Central memory CD8-positive, alpha-beta T cell (primary cell): ENCODE data around the gene LTBP4.

ENCODE experiments used
- ATAC-seq: fragments of 150-1000 bp; cut with Tn5 transposase; replicated peaks from 2 replicates; pipeline ENCODE4 v1.10.0; 2022; ENCODE audit warnings: mild to moderate bottlenecking, moderate FRiP score, moderate number of reproducible peaks; ENCODE audit not compliant: poor library complexity, severe bottlenecking; ENCODE audit errors: extremely low read depth
- DNase-seq, 2 donors: peaks; one replicate each; pipeline ENCODE4 v3.0.0; 2021; ENCODE audit warnings: low spot score in 2 of 2
- H3K27ac Mint-ChIP-seq: one replicate; pipeline ENCODE4 v1.8.0; 2022; ENCODE audit warnings: low read depth, mild to moderate bottlenecking, moderate library complexity, mixed read lengths
- H3K27me3 Mint-ChIP-seq: one replicate; pipeline ENCODE4 v1.8.0; 2022; ENCODE audit warnings: mixed read lengths
- H3K36me3 Mint-ChIP-seq: one replicate; pipeline ENCODE4 v1.8.0; 2022; ENCODE audit warnings: mild to moderate bottlenecking, moderate library complexity, mixed read lengths; ENCODE audit not compliant: insufficient read depth
- H3K4me1 Mint-ChIP-seq: one replicate; pipeline ENCODE4 v1.8.0; 2022; ENCODE audit warnings: mixed read lengths
- H3K4me3 Mint-ChIP-seq: one replicate; pipeline ENCODE4 v1.8.0; 2022; ENCODE audit warnings: mild to moderate bottlenecking, moderate library complexity, mixed read lengths
- H3K9me3 Mint-ChIP-seq: one replicate; pipeline ENCODE4 v1.8.0; 2022; ENCODE audit warnings: mixed read lengths

The LTBP4 gene

DNA sequence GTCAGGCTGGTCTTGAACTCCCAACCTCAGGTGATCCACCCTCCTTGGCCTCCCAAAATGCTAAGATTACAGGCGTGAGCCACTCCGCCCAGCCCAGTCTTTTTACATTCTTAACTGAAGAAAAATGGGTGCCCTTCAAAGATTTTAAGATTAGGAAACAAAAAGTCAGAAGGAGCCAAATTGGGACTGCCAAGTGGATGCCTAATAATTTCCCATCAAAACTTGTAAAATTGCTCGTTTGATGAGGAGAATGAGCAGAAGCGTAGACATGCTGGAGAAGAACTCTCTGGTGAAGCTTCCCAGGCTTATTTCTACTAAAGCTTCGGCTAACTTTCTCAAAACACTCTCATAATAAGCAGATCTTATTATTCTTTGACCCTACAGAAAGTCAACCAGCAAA lies 57.9 kb downstream of the LTBP4 start:
- no peak overlapping the region for H3K27ac Mint-ChIP-seq
- peaks cover 14% of the 10 kb centered on the region for H3K4me1 Mint-ChIP-seq
- peaks cover 10% of the 10 kb centered on the region for H3K27me3 Mint-ChIP-seq
- DNase-seq = no peak
- ATAC-seq = no peak
- H3K9me3 Mint-ChIP-seq = no peaks in the 10 kb centered on the region
- H3K36me3 Mint-ChIP-seq = peaks cover 3% of the 10 kb centered on the region
- H3K4me3 Mint-ChIP-seq = no peak overlapping the region

DNA sequence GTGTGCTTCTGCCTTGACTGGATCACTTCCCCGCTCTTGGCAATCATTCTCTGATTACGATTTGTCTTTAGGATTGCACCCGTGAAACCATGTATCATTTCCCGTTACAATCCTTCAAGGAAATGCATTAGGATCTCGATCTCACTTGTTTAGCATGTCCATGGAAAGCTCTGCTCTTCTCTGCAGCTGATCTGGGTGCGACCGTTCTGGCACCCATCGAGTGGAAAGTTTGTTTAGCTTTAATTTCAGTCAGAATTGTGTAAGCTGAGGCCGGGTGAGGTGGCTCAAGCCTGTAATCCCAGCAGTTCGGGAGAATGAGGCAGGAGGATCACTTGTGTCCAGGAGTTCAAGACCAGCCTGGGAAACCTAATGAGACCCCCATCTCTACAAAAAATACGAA lies 58.4 kb downstream of the LTBP4 start:
- Mint-ChIP-seq H3K4me3 (no peak overlapping the region), H3K27me3 (peaks cover 10% of the 10 kb centered on the region), H3K9me3 (no peaks in the 10 kb centered on the region), H3K27ac (no peak overlapping the region), H3K4me1 (peaks cover 14% of the 10 kb centered on the region), H3K36me3 (peaks cover 3% of the 10 kb centered on the region)
- ATAC-seq (no peak), DNase-seq (no peak)

DNA sequence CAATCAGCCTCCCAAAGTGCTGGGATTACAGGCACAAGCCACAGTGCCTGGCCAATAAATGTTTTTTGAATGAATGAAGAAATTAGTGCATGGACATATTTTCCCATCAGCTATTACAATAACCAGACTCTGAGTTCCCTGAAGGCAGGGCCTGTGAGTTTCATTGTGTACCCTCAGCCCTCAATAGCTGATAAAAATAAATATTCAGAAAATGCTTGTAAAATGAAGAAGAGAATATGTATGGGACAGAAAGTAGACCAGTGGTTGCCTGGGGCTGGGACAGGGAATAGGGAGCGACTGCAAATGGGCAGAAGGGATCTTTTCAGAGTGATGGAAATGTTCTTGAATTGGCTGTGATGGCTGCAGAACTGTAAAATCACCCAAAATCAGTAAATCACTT lies 60.4 kb downstream of the LTBP4 start:
- H3K4me3 Mint-ChIP-seq = no peak overlapping the region
- peaks cover 10% of the 10 kb centered on the region for H3K27me3 Mint-ChIP-seq
- H3K36me3 Mint-ChIP-seq = peaks cover 1% of the 10 kb centered on the region
- H3K4me1 Mint-ChIP-seq = peaks cover 14% of the 10 kb centered on the region
- ATAC-seq = no peak
- H3K9me3 Mint-ChIP-seq = no peaks in the 10 kb centered on the region
- no peak for DNase-seq
- H3K27ac Mint-ChIP-seq = no peak overlapping the region

DNA sequence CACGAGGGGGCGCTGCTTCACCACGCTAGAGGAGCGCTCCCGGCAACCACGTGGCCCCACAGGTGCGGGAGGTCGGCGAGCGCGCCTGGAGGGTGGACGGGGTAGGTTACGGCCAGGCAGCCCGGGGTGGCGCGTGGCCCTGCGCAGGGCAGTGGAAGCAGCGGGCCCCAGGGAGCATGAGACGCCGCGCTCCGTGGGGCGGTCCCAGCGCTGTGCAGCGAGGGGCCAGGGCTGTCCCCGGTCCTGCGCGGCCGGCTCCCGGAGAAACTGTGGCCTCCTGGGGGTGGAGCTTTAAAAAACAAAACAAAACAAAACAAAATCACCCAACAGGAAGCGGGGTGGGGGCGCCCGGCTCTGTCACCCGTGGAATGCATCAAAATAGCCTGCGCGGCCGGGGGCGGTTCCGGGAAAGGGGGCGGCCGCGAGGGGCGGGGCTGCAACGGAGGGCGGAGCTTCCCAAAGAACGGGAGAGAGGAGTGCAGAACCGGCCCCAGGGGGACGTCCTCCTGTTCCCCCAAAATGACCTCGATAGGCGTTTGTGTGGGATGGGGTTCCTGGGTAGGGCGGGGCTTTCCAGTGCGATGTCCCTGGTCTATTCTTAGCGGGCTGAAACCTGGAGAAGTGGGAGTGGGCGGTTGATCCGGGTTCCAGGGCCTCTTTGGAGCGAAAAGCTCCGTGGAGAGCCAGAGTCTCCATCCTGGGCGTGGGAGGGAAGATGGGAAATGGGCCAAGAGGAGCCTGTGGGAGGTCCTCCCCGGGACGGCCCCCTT lies 61.9 kb downstream of the LTBP4 start:
- Mint-ChIP-seq H3K9me3 (no peaks in the 10 kb centered on the region), H3K27me3 (peaks cover 10% of the 10 kb centered on the region), H3K4me3 (peak overlapping the region; percentile 82), H3K36me3 (peaks cover 1% of the 10 kb centered on the region), H3K27ac (peak overlapping the region; percentile 85), H3K4me1 (peaks cover 14% of the 10 kb centered on the region)
- ATAC-seq = peak; percentile 94
- peak; percentile 87 to 96 for DNase-seq

DNA sequence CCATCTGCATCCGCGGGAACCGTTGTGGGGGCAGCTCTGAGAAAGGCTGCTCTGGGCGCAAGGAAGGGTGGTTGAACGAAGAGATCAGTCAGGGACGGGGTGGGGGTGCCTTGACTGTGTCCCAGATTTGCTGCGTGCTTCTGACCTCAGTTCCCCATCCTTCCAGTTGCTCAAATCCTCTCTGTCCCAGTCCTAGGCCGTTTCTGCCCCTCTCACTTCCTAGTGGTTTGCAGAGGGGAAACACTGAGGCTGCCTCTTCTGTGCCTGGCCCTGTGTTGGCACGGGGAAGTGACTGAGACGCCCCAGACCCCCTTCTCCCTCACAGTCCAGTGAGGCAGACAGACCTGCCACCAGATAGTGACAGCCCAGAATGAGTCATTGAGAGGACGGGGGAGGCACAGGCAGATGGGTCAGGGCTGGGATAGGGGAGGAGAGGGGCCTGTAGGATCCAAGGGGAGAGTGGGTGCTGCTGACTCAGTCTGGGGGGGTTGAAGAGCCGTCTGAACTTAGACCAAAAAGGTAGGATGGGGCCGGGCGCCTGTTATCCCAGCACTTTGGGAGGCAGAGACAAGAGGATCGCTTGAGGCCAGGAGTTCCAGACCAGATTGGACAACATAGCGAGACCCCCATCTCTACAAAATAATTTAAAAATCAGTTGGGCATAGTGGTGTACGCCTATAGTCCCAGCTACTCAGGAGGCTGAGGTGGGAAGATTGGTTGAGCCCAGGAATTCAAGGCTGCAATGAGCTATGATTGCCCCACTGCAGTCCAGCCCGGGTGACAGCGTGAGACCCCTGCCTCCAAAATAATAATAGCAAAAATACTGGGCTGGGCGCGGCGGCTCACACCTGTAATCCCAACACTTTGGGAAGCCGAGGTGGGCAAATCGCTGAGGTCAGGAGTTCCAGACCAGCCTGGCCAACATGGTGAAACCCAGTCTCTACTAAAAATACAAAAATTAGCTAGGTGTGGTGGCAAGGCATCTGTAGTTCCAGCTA lies 62.8 kb downstream of the LTBP4 start:
- Mint-ChIP-seq H3K27ac (peak overlapping the region; percentile 85), H3K4me3 (peak overlapping the region; percentile 82), H3K27me3 (peaks cover 10% of the 10 kb centered on the region), H3K4me1 (peaks cover 14% of the 10 kb centered on the region), H3K9me3 (no peaks in the 10 kb centered on the region), H3K36me3 (peaks cover 1% of the 10 kb centered on the region)
- no peak for DNase-seq
- ATAC-seq = peak; percentile 18

DNA sequence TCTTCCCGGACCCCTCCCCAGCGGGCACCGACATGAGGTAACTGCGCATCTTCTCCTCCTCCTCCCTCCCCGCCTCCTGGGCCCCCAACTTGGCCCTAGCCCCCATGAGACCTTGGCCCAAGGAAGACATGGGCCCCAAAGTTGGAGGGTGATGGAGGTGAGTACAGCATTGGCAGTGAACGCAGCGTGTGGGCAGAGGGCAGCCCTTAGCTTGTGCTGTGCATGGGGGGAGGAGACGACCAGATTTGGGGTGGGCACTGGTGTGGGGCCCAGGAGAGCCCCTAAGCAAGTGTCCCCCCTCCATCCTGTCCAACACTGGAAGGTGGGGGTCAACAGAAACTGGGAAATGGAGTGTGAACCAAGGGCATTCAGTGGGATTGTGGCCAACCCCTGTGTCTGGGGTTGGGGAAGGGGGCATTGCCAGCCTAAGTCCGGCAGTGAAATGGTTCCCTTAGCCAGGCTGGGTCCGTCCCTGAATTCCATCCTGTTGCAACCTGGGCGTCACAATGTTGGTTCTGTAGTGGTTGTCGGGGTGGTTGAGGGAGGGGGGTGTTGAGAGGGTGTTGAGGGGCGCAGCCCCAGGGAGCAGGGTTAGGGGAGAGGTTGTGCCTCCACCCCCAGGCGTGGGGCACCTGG lies 65.8 kb downstream of the LTBP4 start:
- Mint-ChIP-seq H3K27ac (no peak overlapping the region), H3K4me1 (peaks cover 14% of the 10 kb centered on the region), H3K9me3 (no peaks in the 10 kb centered on the region), H3K27me3 (no peaks in the 10 kb centered on the region), H3K36me3 (peaks cover 3% of the 10 kb centered on the region), H3K4me3 (no peak overlapping the region)
- DNase-seq (no peak), ATAC-seq (no peak)

DNA sequence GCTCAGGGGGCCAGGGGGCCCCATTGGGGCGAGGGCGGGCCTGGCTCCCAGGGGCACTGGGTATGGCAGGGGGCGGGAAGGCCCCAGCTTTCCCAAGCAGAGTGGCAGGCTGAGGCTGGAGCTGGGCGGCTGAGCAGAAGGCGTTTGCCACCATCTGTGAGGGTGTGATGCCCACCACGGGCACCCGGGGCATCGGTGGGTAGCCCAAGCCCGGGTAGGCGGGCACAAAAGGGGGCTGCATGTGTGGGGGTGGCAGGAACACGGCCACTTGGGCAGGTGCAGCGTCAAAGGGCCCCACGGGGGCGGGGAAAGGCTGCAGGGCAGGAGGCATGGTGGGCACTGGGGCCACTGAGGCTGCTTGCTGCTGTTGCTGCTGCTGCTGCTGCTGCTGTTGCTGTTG lies 66.4 kb downstream of the LTBP4 start:
- H3K4me1 Mint-ChIP-seq = peaks cover 12% of the 10 kb centered on the region
- H3K27me3 Mint-ChIP-seq = no peaks in the 10 kb centered on the region
- DNase-seq (no peak), ATAC-seq (no peak)
- H3K4me3 Mint-ChIP-seq = no peak overlapping the region
- H3K9me3 Mint-ChIP-seq = no peaks in the 10 kb centered on the region
- no peak overlapping the region for H3K27ac Mint-ChIP-seq
- peaks cover 3% of the 10 kb centered on the region for H3K36me3 Mint-ChIP-seq

DNA sequence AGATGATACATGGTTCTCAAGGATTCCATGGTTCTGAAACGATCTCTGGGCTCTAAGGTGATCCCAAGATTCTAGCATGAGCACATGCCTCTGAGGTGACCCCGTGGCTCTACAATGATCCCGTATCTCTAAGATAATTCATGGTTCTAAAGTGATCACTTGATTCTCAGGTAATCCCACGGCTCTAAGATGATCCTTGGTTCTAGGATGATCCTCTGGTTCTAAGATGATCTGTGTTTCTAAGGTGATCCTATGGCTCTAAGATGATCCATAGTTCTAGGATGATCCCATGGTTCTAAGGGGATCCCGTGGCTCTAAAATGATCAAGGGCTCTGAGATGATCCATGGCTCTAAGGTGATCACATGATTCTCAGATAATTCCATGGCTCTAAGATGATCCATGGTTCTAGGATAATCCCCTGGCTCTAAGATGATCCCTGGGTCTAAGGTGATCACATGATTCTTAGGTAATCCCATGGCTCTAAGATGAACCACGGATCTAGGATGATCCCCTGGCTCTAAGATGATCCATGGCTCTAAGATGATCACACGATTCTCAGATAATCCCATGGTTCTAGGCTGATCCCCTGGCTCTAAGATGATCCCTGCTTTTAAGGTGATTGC lies 67.9 kb downstream of the LTBP4 start:
- no peak overlapping the region for H3K4me3 Mint-ChIP-seq
- no peak overlapping the region for H3K27ac Mint-ChIP-seq
- H3K9me3 Mint-ChIP-seq = no peaks in the 10 kb centered on the region
- no peaks in the 10 kb centered on the region for H3K27me3 Mint-ChIP-seq
- peaks cover 1% of the 10 kb centered on the region for H3K36me3 Mint-ChIP-seq
- H3K4me1 Mint-ChIP-seq = no peaks in the 10 kb centered on the region
- ATAC-seq = no peak
- no peak for DNase-seq

DNA sequence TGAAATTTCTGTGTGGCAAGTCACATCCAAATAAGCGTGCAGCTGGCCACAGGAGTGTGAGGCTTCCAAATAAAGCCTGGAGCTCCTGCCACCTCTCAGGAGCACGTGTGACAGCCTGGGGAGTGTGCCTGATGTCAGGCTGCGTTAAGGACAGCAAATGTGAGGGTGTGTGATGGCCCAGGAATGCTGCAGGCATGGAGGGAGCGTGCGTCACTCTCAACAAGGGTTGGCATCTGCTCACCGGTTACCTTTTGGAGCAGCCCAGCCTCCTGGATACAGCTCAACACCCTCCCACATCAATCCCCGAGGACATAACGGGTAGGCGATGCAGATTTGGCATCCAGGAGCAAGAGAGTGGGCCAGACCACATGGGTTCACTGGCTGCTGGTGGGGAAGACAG lies 70.2 kb downstream of the LTBP4 start:
- DNase-seq (no peak), ATAC-seq (no peak)
- no peak overlapping the region for H3K4me3 Mint-ChIP-seq
- H3K4me1 Mint-ChIP-seq = no peaks in the 10 kb centered on the region
- H3K9me3 Mint-ChIP-seq = no peaks in the 10 kb centered on the region
- H3K36me3 Mint-ChIP-seq = peaks cover 1% of the 10 kb centered on the region
- no peaks in the 10 kb centered on the region for H3K27me3 Mint-ChIP-seq
- H3K27ac Mint-ChIP-seq = no peak overlapping the region

DNA sequence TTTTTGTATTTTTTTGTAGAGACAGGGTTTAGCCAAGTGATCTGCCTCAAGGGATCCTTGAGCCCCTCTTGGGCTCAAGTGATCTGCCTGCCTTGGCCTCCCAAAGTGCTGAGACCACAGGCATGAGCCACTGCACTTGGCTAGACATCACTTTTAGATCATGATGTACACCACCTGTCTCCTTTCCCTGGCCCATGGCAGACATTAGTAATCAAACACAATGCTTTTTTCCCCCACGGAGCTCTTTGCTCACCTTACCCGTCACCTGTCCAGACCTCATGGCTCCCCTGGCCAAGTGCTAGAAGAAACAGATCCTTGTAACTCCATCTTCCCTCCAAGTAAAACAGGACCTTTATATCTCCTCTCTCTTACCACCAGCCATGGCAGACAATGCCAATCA lies 70.9 kb downstream of the LTBP4 start:
- no peak for DNase-seq
- peaks cover 2% of the 10 kb centered on the region for H3K36me3 Mint-ChIP-seq
- no peak overlapping the region for H3K4me3 Mint-ChIP-seq
- no peaks in the 10 kb centered on the region for H3K4me1 Mint-ChIP-seq
- no peaks in the 10 kb centered on the region for H3K27me3 Mint-ChIP-seq
- ATAC-seq = no peak
- H3K27ac Mint-ChIP-seq = no peak overlapping the region
- H3K9me3 Mint-ChIP-seq = no peaks in the 10 kb centered on the region

DNA sequence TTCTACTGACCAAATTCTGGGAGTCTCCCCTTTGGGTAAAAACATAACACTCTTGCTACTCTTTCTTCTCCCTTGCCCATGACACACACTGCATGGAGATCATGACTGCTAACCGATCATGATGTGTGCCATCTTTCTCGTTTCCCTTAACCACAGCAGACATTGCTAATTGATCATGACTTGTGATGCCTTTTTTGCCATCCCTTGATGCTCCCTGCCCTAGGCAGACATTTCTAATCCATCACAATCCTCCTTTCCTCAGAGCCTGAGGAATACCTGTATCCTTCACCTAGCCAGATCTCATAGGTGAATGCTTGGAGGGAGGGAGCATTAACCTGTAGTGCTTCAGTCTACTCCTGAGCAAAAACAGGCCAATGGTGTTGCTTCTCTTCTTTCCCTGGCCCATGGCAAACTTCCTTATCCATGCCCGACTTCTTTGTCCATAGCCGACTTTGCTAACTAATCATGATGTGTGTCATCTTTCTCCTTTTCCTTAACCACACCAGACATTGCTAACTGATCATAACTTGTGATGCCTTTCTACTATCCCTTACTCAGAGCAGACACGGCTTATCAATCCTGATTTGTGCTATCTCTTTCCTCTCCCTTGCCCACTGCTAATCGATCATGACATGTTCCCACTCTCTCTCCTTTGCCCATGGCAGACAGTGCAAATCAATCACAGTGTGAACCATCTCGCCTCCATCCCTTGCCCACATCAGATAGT lies 71.6 kb downstream of the LTBP4 start:
- H3K27me3 Mint-ChIP-seq = no peaks in the 10 kb centered on the region
- H3K4me3 Mint-ChIP-seq = no peak overlapping the region
- peaks cover 7% of the 10 kb centered on the region for H3K36me3 Mint-ChIP-seq
- H3K4me1 Mint-ChIP-seq = no peaks in the 10 kb centered on the region
- DNase-seq = no peak
- ATAC-seq = no peak
- no peaks in the 10 kb centered on the region for H3K9me3 Mint-ChIP-seq
- H3K27ac Mint-ChIP-seq = no peak overlapping the region

DNA sequence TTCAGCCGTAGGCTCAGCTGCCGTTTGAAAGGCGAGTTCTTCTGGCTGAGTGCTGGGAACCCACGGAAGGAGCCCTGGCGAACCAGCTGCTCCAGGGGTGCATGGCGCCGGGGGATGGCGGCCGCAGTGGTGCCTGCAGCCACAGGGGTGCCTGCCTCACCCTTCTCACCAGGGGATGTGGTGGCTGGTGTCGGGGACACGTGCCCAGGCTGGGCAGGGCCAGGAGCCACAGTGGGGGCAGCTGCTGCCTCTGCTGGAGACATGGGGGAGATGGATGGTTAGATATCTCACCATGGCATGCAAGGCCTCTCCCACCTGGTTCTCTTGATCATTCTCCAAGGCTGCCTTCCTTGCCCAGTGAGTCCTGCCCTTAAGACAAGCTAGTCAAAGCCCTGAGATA lies 72.2 kb downstream of the LTBP4 start:
- no peaks in the 10 kb centered on the region for H3K9me3 Mint-ChIP-seq
- no peak for DNase-seq
- H3K27me3 Mint-ChIP-seq = no peaks in the 10 kb centered on the region
- no peak overlapping the region for H3K4me3 Mint-ChIP-seq
- peaks cover 7% of the 10 kb centered on the region for H3K36me3 Mint-ChIP-seq
- peak; percentile 73 for ATAC-seq
- no peak overlapping the region for H3K27ac Mint-ChIP-seq
- no peaks in the 10 kb centered on the region for H3K4me1 Mint-ChIP-seq
